Fibroblast of lung (primary cell): ENCODE results near the gene RPL4. TPM values are rescaled to one million over a fixed set of nuclear protein-coding genes. Genes with fewer than 3 reads are reported as not detected.

Experiments used
- DNase-seq, 2 donors: peaks; one replicate each; pipeline versions ENCODE4 v3.0.0 to v3.0.0-alpha.2; 2010; ENCODE audit warnings: low read depth in 2 of 2
- H2AFZ ChIP-seq: 2 replicates; pipeline ENCODE4 v1.5.1; 2012; ENCODE audit warnings: low read length, control low read depth, inconsistent platforms
- H3K27ac ChIP-seq: 2 replicates; pipeline ENCODE4 v1.5.1; 2011; ENCODE audit warnings: low read length, control low read depth; ENCODE audit not compliant: insufficient read depth
- H3K27me3 ChIP-seq: 2 replicates; pipeline ENCODE4 v1.5.1; 2011; ENCODE audit warnings: mild to moderate bottlenecking, low read length; ENCODE audit not compliant: control insufficient read depth, insufficient read depth
- H3K36me3 ChIP-seq: 2 replicates; pipeline ENCODE4 v1.5.1; 2011; ENCODE audit warnings: low read length; ENCODE audit not compliant: control insufficient read depth, insufficient read depth
- H3K4me1 ChIP-seq: 2 replicates; pipeline ENCODE4 v1.5.1; 2011; ENCODE audit warnings: low read length; ENCODE audit not compliant: control insufficient read depth, insufficient read depth; ENCODE audit errors: extremely low read depth
- H3K4me2 ChIP-seq: 2 replicates; pipeline ENCODE4 v1.5.1; 2011; ENCODE audit warnings: low read length, control low read depth; ENCODE audit not compliant: insufficient read depth; ENCODE audit errors: extremely low read depth
- H3K4me3 ChIP-seq, 4 experiments: fragments of 200-600 bp in 1 of 4; sonication (generic) in 1 of 4; replicated peaks in 1 of 4; 2 replicates each; pipeline ENCODE4 v1.5.1; 2011 to 2016; ENCODE audit warnings: low read length in 4 of 4, low read depth in 3 of 4, mild to moderate bottlenecking in 3 of 4, control low read depth in 2 of 4, inconsistent platforms in 1 of 4, mixed read lengths in 1 of 4; ENCODE audit not compliant: insufficient read depth in 1 of 4; ENCODE audit errors: control extremely low read depth in 1 of 4
- H3K79me2 ChIP-seq: 2 replicates; pipeline ENCODE4 v1.5.1; 2012; ENCODE audit warnings: mild to moderate bottlenecking, low read length, inconsistent platforms; ENCODE audit not compliant: control insufficient read depth, insufficient read depth
- H3K9ac ChIP-seq: 2 replicates; pipeline ENCODE4 v1.5.1; 2011; ENCODE audit warnings: mild to moderate bottlenecking, low read length, control low read depth; ENCODE audit not compliant: insufficient read depth
- H3K9me3 ChIP-seq: 2 replicates; pipeline ENCODE4 v1.5.1; 2012; ENCODE audit warnings: low read depth, low read length; ENCODE audit not compliant: control insufficient read depth, insufficient read depth
- H4K20me1 ChIP-seq: 2 replicates; pipeline ENCODE4 v1.5.1; 2011; ENCODE audit warnings: low read length; ENCODE audit not compliant: control insufficient read depth, insufficient read depth; ENCODE audit errors: extremely low read depth
- EZH2 ChIP-seq: IDR thresholded peaks from 2 replicates; pipeline ENCODE4 v1.5.1; 2012; ENCODE audit warnings: low read length, control low read depth, mild to moderate bottlenecking; ENCODE audit errors: missing control alignments
- polyA plus RNA-seq, 2 donors: library from polyadenylated mRNA; depleted of rRNA in 1 of 2; stranded (reverse) in 1 of 2; unstranded in 1 of 2; fragments of >200 nt; gene quantifications; 2 replicates each; pipeline ENCODE4 v1.2.1, GENCODE V29; 2011 to 2012; ENCODE audit warnings: missing spikeins in 1 of 2
- total RNA-seq: library from RNA; depleted of rRNA; stranded (reverse); fragments of >200 nt; gene quantifications from 2 replicates; pipeline ENCODE4 v1.2.1, GENCODE V29; 2014
- TF ChIP-seq, protein P1 (sequence below), 2 donors: IDR thresholded peaks in 1 of 2; conservative IDR thresholded peaks in 1 of 2; 1 replicate in 1 of 2; 2 replicates in 1 of 2; pipeline ENCODE4 v1.5.1; 2011 to 2012; ENCODE audit warnings: low read length in 2 of 2, control low read depth in 1 of 2, inconsistent platforms in 1 of 2, low read depth in 1 of 2, mild to moderate bottlenecking in 1 of 2

RPL4 gene
- total and polyA plus RNA-seq, 2 donors (not counting 1 experiment from before 2014, with no cell fraction given) = 1,689 to 3,456 TPM

DNA sequence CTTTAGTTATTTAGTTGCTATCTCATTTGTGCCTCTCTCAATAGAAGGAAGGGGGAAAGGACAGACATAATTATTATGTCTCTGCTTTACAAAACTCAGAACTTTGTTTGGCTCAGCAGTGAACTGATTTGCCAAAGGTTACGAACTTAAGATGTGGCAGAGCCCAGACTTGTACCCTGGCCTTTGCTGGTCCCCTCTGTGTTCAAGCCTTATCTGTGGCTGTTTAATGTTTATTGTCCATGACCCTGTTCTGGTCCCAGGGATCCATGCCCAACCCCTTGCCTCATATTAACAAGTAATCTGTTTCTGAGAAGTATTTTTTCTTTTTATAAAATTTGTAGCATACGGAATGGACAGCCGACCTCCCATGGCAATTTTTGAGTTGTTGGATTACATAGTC, 17.8 kb downstream of the RPL4 start:
- Histone ChIP-seq H3K4me2 (no peak overlapping the region), H3K9me3 (no peaks in the 10 kb centered on the region), H3K9ac (no peak overlapping the region), H3K4me1 (no peaks in the 10 kb centered on the region), H3K4me3 (no peak overlapping the region), H3K27me3 (no peaks in the 10 kb centered on the region), H2AFZ (no peak overlapping the region), H4K20me1 (no peaks in the 10 kb centered on the region), H3K36me3 (peaks cover 10% of the 10 kb centered on the region), H3K27ac (no peak overlapping the region), H3K79me2 (no peaks in the 10 kb centered on the region)
- TF ChIP-seq EZH2 = no peak
- TF ChIP-seq, protein P1, sequence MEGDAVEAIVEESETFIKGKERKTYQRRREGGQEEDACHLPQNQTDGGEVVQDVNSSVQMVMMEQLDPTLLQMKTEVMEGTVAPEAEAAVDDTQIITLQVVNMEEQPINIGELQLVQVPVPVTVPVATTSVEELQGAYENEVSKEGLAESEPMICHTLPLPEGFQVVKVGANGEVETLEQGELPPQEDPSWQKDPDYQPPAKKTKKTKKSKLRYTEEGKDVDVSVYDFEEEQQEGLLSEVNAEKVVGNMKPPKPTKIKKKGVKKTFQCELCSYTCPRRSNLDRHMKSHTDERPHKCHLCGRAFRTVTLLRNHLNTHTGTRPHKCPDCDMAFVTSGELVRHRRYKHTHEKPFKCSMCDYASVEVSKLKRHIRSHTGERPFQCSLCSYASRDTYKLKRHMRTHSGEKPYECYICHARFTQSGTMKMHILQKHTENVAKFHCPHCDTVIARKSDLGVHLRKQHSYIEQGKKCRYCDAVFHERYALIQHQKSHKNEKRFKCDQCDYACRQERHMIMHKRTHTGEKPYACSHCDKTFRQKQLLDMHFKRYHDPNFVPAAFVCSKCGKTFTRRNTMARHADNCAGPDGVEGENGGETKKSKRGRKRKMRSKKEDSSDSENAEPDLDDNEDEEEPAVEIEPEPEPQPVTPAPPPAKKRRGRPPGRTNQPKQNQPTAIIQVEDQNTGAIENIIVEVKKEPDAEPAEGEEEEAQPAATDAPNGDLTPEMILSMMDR (conservative IDR thresholded peaks at IDR 0.05 in 1 of 2, IDR thresholded peaks at IDR 0.05 in 1 of 2; ENCODE audit: low read depth in 1 of 2, low read length in 2 of 2) = no peak
- no peak for DNase-seq

DNA sequence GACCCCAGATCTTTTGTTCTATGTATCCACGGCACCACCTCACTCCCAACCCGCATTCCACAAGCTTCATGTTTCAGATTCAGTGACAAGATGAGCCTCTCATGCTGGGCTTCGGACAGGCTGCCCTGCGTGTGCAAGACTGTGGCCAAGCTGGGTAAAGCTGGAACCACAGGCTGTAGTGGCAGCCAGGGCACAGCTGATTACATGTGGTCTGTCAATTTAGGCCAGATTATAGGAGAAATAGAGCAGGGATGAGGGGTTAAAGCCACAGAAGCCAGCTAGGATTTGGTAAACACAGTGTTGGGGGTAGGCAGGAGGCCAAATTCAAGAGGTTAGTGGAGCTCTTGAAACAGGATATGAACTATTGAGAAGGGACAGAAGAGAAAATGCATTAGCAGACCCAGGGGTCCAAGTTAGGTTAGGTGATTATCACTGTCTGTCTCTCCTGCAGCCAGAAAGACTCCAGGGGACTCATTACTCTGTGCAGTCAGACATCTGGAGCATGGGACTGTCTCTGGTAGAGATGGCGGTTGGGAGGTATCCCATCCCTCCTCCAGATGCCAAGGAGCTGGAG, 20.0 kb downstream of the RPL4 start:
- Histone ChIP-seq H3K4me3 (no peak overlapping the region), H3K4me2 (no peak overlapping the region), H3K9me3 (no peaks in the 10 kb centered on the region), H3K79me2 (no peaks in the 10 kb centered on the region), H3K27ac (no peak overlapping the region), H3K27me3 (no peaks in the 10 kb centered on the region), H3K4me1 (no peaks in the 10 kb centered on the region), H3K36me3 (peaks cover 4% of the 10 kb centered on the region), H4K20me1 (no peaks in the 10 kb centered on the region), H3K9ac (no peak overlapping the region), H2AFZ (no peak overlapping the region)
- TF ChIP-seq, protein P1 (conservative IDR thresholded peaks at IDR 0.05 in 1 of 2, IDR thresholded peaks at IDR 0.05 in 1 of 2; ENCODE audit: low read depth in 1 of 2, low read length in 2 of 2) = no peak
- no peak for TF ChIP-seq EZH2
- DNase-seq = no peak

DNA sequence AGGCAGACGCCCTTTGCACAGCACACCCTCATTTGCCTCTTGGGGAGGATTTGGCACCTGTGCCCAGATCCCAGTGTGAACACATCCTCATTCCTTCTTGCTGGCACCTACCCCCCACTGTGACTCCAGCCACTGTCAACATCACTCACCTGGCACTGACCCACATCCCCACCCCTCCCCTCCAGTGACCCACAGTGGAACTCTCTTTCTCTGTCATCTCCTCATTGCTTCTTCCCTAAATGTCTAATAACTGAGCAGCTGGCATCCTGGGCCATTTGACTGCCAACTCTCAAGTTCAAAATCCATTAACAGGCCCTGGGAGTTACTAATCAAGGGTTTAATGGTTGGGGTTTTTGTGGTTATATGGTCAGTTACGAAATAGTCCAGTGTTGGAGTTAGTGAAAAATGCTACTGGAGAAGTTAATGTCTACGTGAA, 21.5 kb downstream of the RPL4 start:
- Histone ChIP-seq H3K36me3 (peaks cover 4% of the 10 kb centered on the region), H3K27me3 (no peaks in the 10 kb centered on the region), H3K9me3 (no peaks in the 10 kb centered on the region), H3K79me2 (no peaks in the 10 kb centered on the region), H2AFZ (no peak overlapping the region), H3K4me3 (no peak overlapping the region), H3K4me2 (no peak overlapping the region), H3K9ac (no peak overlapping the region), H4K20me1 (no peaks in the 10 kb centered on the region), H3K4me1 (no peaks in the 10 kb centered on the region), H3K27ac (no peak overlapping the region)
- TF ChIP-seq, protein P1 (conservative IDR thresholded peaks at IDR 0.05 in 1 of 2, IDR thresholded peaks at IDR 0.05 in 1 of 2; ENCODE audit: low read depth in 1 of 2, low read length in 2 of 2) = no peak
- TF ChIP-seq EZH2 = no peak
- DNase-seq = peak; percentile 58 to 77
